GM23338 (cell line): ENCODE results near the gene SORBS1.

Source experiments
- CREB1 ChIP-seq: fragments of 250-450 bp; sonication (Bioruptor Pico); IDR thresholded peaks from 2 replicates; pipeline ENCODE4 v1.5.0; 2020; ENCODE audit warnings: low read depth, mild to moderate bottlenecking, moderate library complexity
- CTCF ChIP-seq, 2 experiments: fragments of 200-600 bp in 1 of 2; sonication (generic) in 1 of 2; conservative IDR thresholded peaks; 2 replicates each; pipeline versions ENCODE4 v1.5.1 to v1.6.1; 2016 to 2017; ENCODE audit warnings: antibody characterized with exemption in 2 of 2, low read depth in 2 of 2, mild to moderate bottlenecking in 2 of 2, moderate library complexity in 1 of 2
- ETS1 ChIP-seq: IDR thresholded peaks from 2 replicates; pipeline ENCODE4 v1.6.1; 2016; ENCODE audit warnings: antibody characterized with exemption
- EZH2 ChIP-seq: fragments of 200-600 bp; sonication (generic); IDR thresholded peaks from one replicate; pipeline ENCODE4 v1.8.0; 2017; ENCODE audit warnings: antibody characterized with exemption, mild to moderate bottlenecking, low read depth; ENCODE audit not compliant: unreplicated experiment
- EZH2phosphoT487 ChIP-seq: fragments of 200-600 bp; sonication (generic); IDR thresholded peaks from one replicate; pipeline ENCODE4 v1.8.1; 2018; ENCODE audit warnings: antibody characterized with exemption; ENCODE audit not compliant: unreplicated experiment
- JUNB ChIP-seq: IDR thresholded peaks from one replicate; pipeline ENCODE4 v1.6.1; 2016; ENCODE audit warnings: antibody characterized with exemption; ENCODE audit not compliant: unreplicated experiment
- NANOG ChIP-seq: IDR thresholded peaks from 2 replicates; pipeline ENCODE4 v1.6.1; 2016; ENCODE audit warnings: antibody characterized with exemption, borderline replicate concordance
- POLR2AphosphoS5 ChIP-seq: IDR thresholded peaks from 2 replicates; pipeline ENCODE4 v1.6.1; 2016; ENCODE audit warnings: antibody characterized with exemption, low read depth
- REST ChIP-seq: IDR thresholded peaks from one replicate; pipeline ENCODE4 v1.6.1; 2018; ENCODE audit warnings: antibody characterized with exemption; ENCODE audit not compliant: unreplicated experiment
- STAT1 ChIP-seq: IDR thresholded peaks from one replicate; pipeline ENCODE4 v1.6.1; 2016; ENCODE audit warnings: antibody characterized with exemption; ENCODE audit not compliant: unreplicated experiment
- ZNF114 ChIP-seq: fragments of 250-450 bp; sonication (Bioruptor Pico); IDR thresholded peaks from 2 replicates; pipeline ENCODE4 v1.5.0; 2020; ENCODE audit warnings: mild to moderate bottlenecking, moderate library complexity
- ZNF331 ChIP-seq: fragments of 250-450 bp; sonication (Bioruptor Pico); IDR thresholded peaks from 2 replicates; pipeline ENCODE4 v1.5.0; 2020; ENCODE audit warnings: low read depth, mild to moderate bottlenecking, moderate library complexity
- ZNF462 ChIP-seq: fragments of 250-450 bp; sonication (Bioruptor Pico); IDR thresholded peaks from 2 replicates; pipeline ENCODE4 v1.5.0; 2020; ENCODE audit warnings: mild to moderate bottlenecking, moderate library complexity

GRCh38 chr10:95382174-95382573 is 179.0 kb downstream of the SORBS1 start:
- TF ChIP-seq ZNF331 (no peak), EZH2 (no peak), CTCF (conservative IDR thresholded peaks at IDR 0.05; ENCODE audit: low read depth in 2 of 2) (no peak), POLR2AphosphoS5 (no peak), REST (no peak), EZH2phosphoT487 (no peak), NANOG (no peak), CREB1 (CRISPR knock-in tag) (no peak), JUNB (no peak), ETS1 (no peak), STAT1 (no peak), ZNF462 (CRISPR knock-in tag) (no peak), ZNF114 (CRISPR knock-in tag) (no peak)
